Endothelial cell of umbilical vein (primary cell): ENCODE data around the gene NCAPH2. TPM values are rescaled to one million over a fixed set of nuclear protein-coding genes. Genes with fewer than 3 reads are reported as not detected.

ENCODE experiments used
- BruUV-seq: library from RNA; stranded (reverse); fragments of 400-500 nt; replicated peaks from 2 replicates; lab custom pipeline; 2021; lab: Mats Ljungman, UMichigan
- CTCF ChIA-PET: fragments of 300-600, 350-600 bp; sonication (Branson Sonifier 250); formaldehyde crosslinking; loops from one replicate; lab custom pipeline; 2021; ENCODE audit warnings: antibody characterized with exemption, inconsistent platforms; lab: Charles Lee
- POLR2A ChIA-PET: fragments of 300-600, 350-600 bp; sonication (Branson Sonifier 250); formaldehyde crosslinking; loops from one replicate; lab custom pipeline; 2021; ENCODE audit warnings: antibody characterized with exemption, inconsistent platforms; lab: Charles Lee
- DNase-seq: peaks from one replicate; pipeline ENCODE4 v3.0.0-alpha.2; 2011; ENCODE audit warnings: low read depth, low spot score
- FAIRE-seq: peaks from 2 replicates; lab custom pipeline; 2011; peaks lifted over from hg19 to GRCh38; lab: Jason Lieb, UNC
- H2AFZ ChIP-seq: 2 replicates; pipeline ENCODE4 v1.6.0; 2012; ENCODE audit warnings: low read depth, low read length, control low read depth, inconsistent platforms
- H3K27ac ChIP-seq: 2 replicates; pipeline ENCODE4 v1.5.1; 2011; ENCODE audit warnings: low read depth, mild to moderate bottlenecking, control low read depth, low read length, moderate library complexity; ENCODE audit not compliant: insufficient read depth
- H3K27me3 ChIP-seq, 2 experiments: 2 replicates each; pipeline versions ENCODE4 v1.6.0 to v1.6.1; 2011; ENCODE audit warnings: low read length in 2 of 2, mixed read lengths in 1 of 2; ENCODE audit not compliant: control insufficient read depth in 2 of 2, insufficient read depth in 2 of 2
- H3K36me3 ChIP-seq, 2 experiments: 2 replicates in 1 of 2; 3 replicates in 1 of 2; pipeline ENCODE4 v1.5.1; 2011; ENCODE audit warnings: low read length in 2 of 2, mild to moderate bottlenecking in 1 of 2, moderate library complexity in 1 of 2; ENCODE audit not compliant: control insufficient read depth in 2 of 2, insufficient read depth in 2 of 2; ENCODE audit errors: extremely low read depth in 1 of 2
- H3K4me1 ChIP-seq: 3 replicates; pipeline ENCODE4 v1.5.1; 2011; ENCODE audit warnings: mild to moderate bottlenecking, low read length; ENCODE audit not compliant: control insufficient read depth, insufficient read depth; ENCODE audit errors: extremely low read depth
- H3K4me2 ChIP-seq: 2 replicates; pipeline ENCODE4 v1.6.1; 2011; ENCODE audit warnings: low read length, control low read depth, mixed read lengths; ENCODE audit not compliant: insufficient read depth
- H3K4me3 ChIP-seq, 3 experiments: fragments of 200-600 bp in 1 of 3; sonication (generic), shearing (Covaris generic) in 1 of 3; replicated peaks in 1 of 3; 2 replicates each; pipeline ENCODE4 v1.5.1; 2011 to 2016; ENCODE audit warnings: control low read depth in 3 of 3, low read length in 3 of 3, mild to moderate bottlenecking in 2 of 3, inconsistent platforms in 1 of 3, low read depth in 1 of 3, moderate library complexity in 1 of 3; ENCODE audit not compliant: insufficient read depth in 1 of 3
- H3K79me2 ChIP-seq: 2 replicates; pipeline ENCODE4 v1.6.0; 2012; ENCODE audit warnings: low read length, inconsistent platforms; ENCODE audit not compliant: control insufficient read depth, insufficient read depth
- H3K9ac ChIP-seq: replicated peaks from 2 replicates; pipeline ENCODE3; 2011; ENCODE audit warnings: low read length, control low read depth; ENCODE audit not compliant: insufficient read depth; ENCODE audit errors: extremely low read depth
- H3K9me1 ChIP-seq: replicated peaks from 3 replicates; pipeline ENCODE4 v1.6.0; 2011; ENCODE audit warnings: mild to moderate bottlenecking, low read length; ENCODE audit not compliant: control insufficient read depth, insufficient read depth; ENCODE audit errors: extremely low read depth
- H3K9me3 ChIP-seq: replicated peaks from 2 replicates; pipeline ENCODE4 v1.5.1; 2012; ENCODE audit warnings: low read length, inconsistent platforms; ENCODE audit not compliant: control insufficient read depth, insufficient read depth
- H4K20me1 ChIP-seq: replicated peaks from 2 replicates; pipeline ENCODE3; 2011; ENCODE audit warnings: mild to moderate bottlenecking, low read length; ENCODE audit not compliant: control insufficient read depth, insufficient read depth; ENCODE audit errors: extremely low read depth
- CTCF ChIP-seq, 2 donors: IDR thresholded peaks; 1 replicate in 1 of 2; 2 replicates in 1 of 2; pipeline ENCODE4 v1.5.1; 2011; ENCODE audit warnings: low read length in 2 of 2, mild to moderate bottlenecking in 2 of 2, moderate library complexity in 2 of 2, control low read depth in 1 of 2, inconsistent platforms in 1 of 2, low read depth in 1 of 2; ENCODE audit not compliant: insufficient read depth in 1 of 2; ENCODE audit errors: extremely low read depth in 1 of 2
- EZH2 ChIP-seq: IDR thresholded peaks from 2 replicates; pipeline ENCODE4 v1.6.1; 2012; ENCODE audit warnings: borderline replicate concordance, low read depth, mild to moderate bottlenecking, moderate library complexity, low read length, inconsistent platforms; ENCODE audit not compliant: severe bottlenecking
- FOS ChIP-seq: IDR thresholded peaks from 2 replicates; pipeline ENCODE4 v1.6.1; 2011; ENCODE audit warnings: mild to moderate bottlenecking, low read length, moderate library complexity, borderline replicate concordance; ENCODE audit not compliant: insufficient read depth
- GATA2 ChIP-seq: IDR thresholded peaks from 2 replicates; pipeline ENCODE4 v1.7.0; 2011; ENCODE audit warnings: low read depth, mild to moderate bottlenecking, moderate library complexity, mixed read lengths, low read length; ENCODE audit not compliant: insufficient read length, insufficient read depth
- JUN ChIP-seq: IDR thresholded peaks from 2 replicates; pipeline ENCODE4 v1.6.1; 2011; ENCODE audit warnings: borderline replicate concordance, low read depth; ENCODE audit not compliant: insufficient read length, insufficient read depth
- MAX ChIP-seq: IDR thresholded peaks from 2 replicates; pipeline ENCODE4 v1.6.1; 2011; ENCODE audit not compliant: insufficient read depth, insufficient read length
- MYC ChIP-seq: IDR thresholded peaks from one replicate; pipeline ENCODE4 v1.6.1; 2011; ENCODE audit warnings: mild to moderate bottlenecking, low read depth, low read length
- POLR2A ChIP-seq: IDR thresholded peaks from 2 replicates; pipeline ENCODE4 v1.6.1; 2012; ENCODE audit warnings: low read depth, mild to moderate bottlenecking, control low read depth, low read length
- POLR2AphosphoS5 ChIP-seq: IDR thresholded peaks from 2 replicates; pipeline ENCODE4 v1.6.1; 2012; ENCODE audit warnings: low read depth, mild to moderate bottlenecking, control low read depth, low read length, moderate library complexity; ENCODE audit not compliant: insufficient read depth
- dilution Hi-C: fragments of 300-500 bp; cut with MboI; formaldehyde crosslinking; loops from one replicate; pipeline ENCODE4 v1.15.0; 2019; ENCODE audit warnings: low sequenced_read_pairs; ENCODE audit not compliant: extremely low pct_ligation_motif_present
- intact Hi-C: fragments of 100-400 bp; cut with micrococcal nuclease; formaldehyde crosslinking; loops from one replicate; pipeline ENCODE4 v1.10.0; 2022
- polyA plus RNA-seq, 4 experiments: library from polyadenylated mRNA; depleted of rRNA in 3 of 4; stranded (reverse) in 3 of 4; unstranded in 1 of 4; fragments of >200 nt; gene quantifications; 2 replicates each; pipeline versions ENCODE4 v1.2.1 to v1.2.3, GENCODE V29; 2011 to 2012; ENCODE audit warnings: missing spikeins in 1 of 4
- total RNA-seq: library from RNA; stranded (reverse); gene quantifications from 2 replicates; pipeline ENCODE4 v1.2.3, GENCODE V29; 2021

Gene NCAPH2
- total and polyA plus RNA-seq, 2 donors (not counting 3 experiments of a cell fraction or from before 2014, with no cell fraction given) = 42.4 to 43.2 TPM

GRCh38 chr22:50567721-50568252 lies 59.8 kb downstream of the NCAPH2 start:
- H3K27ac ChIP-seq = no peak overlapping the region
- TF ChIP-seq MYC (no peak), FOS (no peak), MAX (no peak), POLR2A (no peak), EZH2 (no peak)
- no peaks in the 10 kb centered on the region for H3K36me3 ChIP-seq
- intact Hi-C loops = no loop called here
- no peaks in the 10 kb centered on the region for H3K79me2 ChIP-seq
- no peaks in the 10 kb centered on the region for H3K9me3 ChIP-seq
- dilution Hi-C loops = no loop called here
- no peak overlapping the region for H3K4me3 ChIP-seq
- ChIA-PET POLR2A (no interaction called here), CTCF (no interaction called here)
- no peak overlapping the region for H2AFZ ChIP-seq
- no TSS peak for BruUV-seq
- no peaks in the 10 kb centered on the region for H3K9me1 ChIP-seq
- peaks cover 5% of the 10 kb centered on the region for H3K4me1 ChIP-seq
- H3K4me2 ChIP-seq = no peak overlapping the region
- FAIRE-seq (no peak), DNase-seq (no peak)
- H3K27me3 ChIP-seq = peaks cover 6 to 9% of the 10 kb centered on the region in 2 experiments
- H3K9ac ChIP-seq = no peak overlapping the region
- H4K20me1 ChIP-seq = no peaks in the 10 kb centered on the region

GRCh38 chr22:50568626-50569025 lies 60.6 kb downstream of the NCAPH2 start:
- no peak overlapping the region for H2AFZ ChIP-seq
- H3K4me1 ChIP-seq = no peaks in the 10 kb centered on the region
- intact Hi-C loops (no loop called here), dilution Hi-C loops (no loop called here)
- H3K9ac ChIP-seq = no peak overlapping the region
- H3K4me3 ChIP-seq = no peak overlapping the region
- TF ChIP-seq JUN (no peak), POLR2AphosphoS5 (no peak), FOS (no peak), CTCF (IDR thresholded peaks at IDR 0.05; ENCODE audit: extremely low read depth in 1 of 2, insufficient read depth in 1 of 2, low read depth in 1 of 2, low read length in 2 of 2) (no peak), EZH2 (no peak), GATA2 (no peak), MAX (no peak), MYC (no peak), POLR2A (no peak)
- no peaks in the 10 kb centered on the region for H3K9me3 ChIP-seq
- H3K36me3 ChIP-seq = no peaks in the 10 kb centered on the region
- H3K27me3 ChIP-seq = peaks cover 3 to 6% of the 10 kb centered on the region in 2 experiments
- no peaks in the 10 kb centered on the region for H3K9me1 ChIP-seq
- CTCF ChIA-PET = interaction anchor here (0.9 to 1.8 kb wide), 2 partner anchors 8 to 52 kb away, joined by 4 to 5 read pairs; no protein-coding TSS in a partner anchor
- DNase-seq = no peak
- no peak overlapping the region for H3K4me2 ChIP-seq
- H3K27ac ChIP-seq = no peak overlapping the region
- H4K20me1 ChIP-seq = no peaks in the 10 kb centered on the region
- POLR2A ChIA-PET = no interaction called here
- FAIRE-seq = no peak
- BruUV-seq = no TSS peak
- no peaks in the 10 kb centered on the region for H3K79me2 ChIP-seq
